MCF 10A (cell line): ENCODE data around the gene AUTS2. TPM values are rescaled to one million over a fixed set of nuclear protein-coding genes. Genes with fewer than 3 reads are reported as not detected.

ENCODE experiments used
- BruUV-seq: library from RNA; stranded (reverse); fragments of 400-500 nt; replicated peaks from 2 replicates; lab custom pipeline; 2021; lab: Mats Ljungman, UMichigan
- CTCF ChIA-PET: fragments of 300-600 bp; sonication (Branson Sonifier 250); formaldehyde crosslinking; extraction: SDS; loops from one replicate; lab custom pipeline; 2021; ENCODE audit warnings: antibody characterized with exemption, inconsistent platforms; lab: Yijun Ruan, JAX
- POLR2A ChIA-PET: fragments of 300-600, 350-650 bp; sonication (Branson Sonifier 250); formaldehyde crosslinking; extraction: SDS; loops from one replicate; lab custom pipeline; 2020; ENCODE audit warnings: antibody characterized with exemption, inconsistent platforms; lab: Yijun Ruan, JAX
- DNase-seq: peaks from one replicate; pipeline ENCODE4 v3.0.0-alpha.2; 2018; ENCODE audit not compliant: unreplicated experiment
- H3K27ac Mint-ChIP-seq: one replicate; pipeline ENCODE4 v1.8.0; 2022; ENCODE audit warnings: mild to moderate bottlenecking, low read depth, mixed read lengths; ENCODE audit not compliant: unreplicated experiment
- H3K27me3 Mint-ChIP-seq: one replicate; pipeline ENCODE4 v1.8.0; 2022; ENCODE audit warnings: mixed read lengths; ENCODE audit not compliant: insufficient read depth, unreplicated experiment
- H3K36me3 Mint-ChIP-seq: one replicate; pipeline ENCODE4 v1.8.0; 2022; ENCODE audit warnings: mild to moderate bottlenecking, moderate library complexity, mixed read lengths; ENCODE audit not compliant: insufficient read depth, unreplicated experiment
- H3K4me1 Mint-ChIP-seq: one replicate; pipeline ENCODE4 v1.8.0; 2022; ENCODE audit warnings: mixed read lengths; ENCODE audit not compliant: insufficient read depth, unreplicated experiment
- H3K4me3 Mint-ChIP-seq: one replicate; pipeline ENCODE4 v1.8.0; 2022; ENCODE audit warnings: mild to moderate bottlenecking, moderate library complexity, mixed read lengths; ENCODE audit not compliant: unreplicated experiment
- H3K9me3 Mint-ChIP-seq: one replicate; pipeline ENCODE4 v1.8.0; 2022; ENCODE audit warnings: mixed read lengths; ENCODE audit not compliant: unreplicated experiment
- CTCF ChIP-seq: fragments of 200-600 bp; IDR thresholded peaks from one replicate; pipeline ENCODE4 v1.8.0; 2022; ENCODE audit warnings: antibody characterized with exemption, mild to moderate bottlenecking; ENCODE audit not compliant: unreplicated experiment
- intact Hi-C: fragments of 100-400 bp; cut with micrococcal nuclease; formaldehyde crosslinking; loops from 2 replicates; pipeline ENCODE4 v1.14.1; 2022
- total RNA-seq: library from RNA; stranded (reverse); gene quantifications from 2 replicates; pipeline ENCODE4 v1.2.3, GENCODE V29; 2022

AUTS2 gene
- total RNA-seq, 1 experiment from 2014 or later = 1.3 TPM

DNA sequence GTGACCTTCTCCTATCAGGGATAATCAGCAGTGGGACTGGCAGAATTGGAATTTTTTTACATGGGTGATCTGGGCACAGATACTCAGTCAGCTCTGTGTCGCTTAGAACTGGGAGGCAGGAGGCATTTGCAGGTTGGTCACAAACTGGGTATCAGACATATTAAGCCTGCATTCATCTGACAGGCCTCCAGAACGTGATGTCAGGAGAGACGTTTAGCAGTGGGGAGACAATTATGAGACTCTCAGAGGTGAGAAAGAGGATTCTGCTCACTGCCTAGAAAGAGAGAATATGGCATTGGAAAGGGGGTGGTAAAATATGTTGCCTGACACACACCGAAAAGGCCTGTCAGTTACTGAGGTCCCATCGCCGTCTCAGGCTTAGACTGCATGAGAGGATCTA is 816.1 kb downstream of the AUTS2 start:
- Mint-ChIP-seq H3K4me1 (no peaks in the 10 kb centered on the region), H3K9me3 (no peaks in the 10 kb centered on the region), H3K27me3 (no peaks in the 10 kb centered on the region), H3K27ac (no peak overlapping the region), H3K4me3 (no peak overlapping the region), H3K36me3 (no peaks in the 10 kb centered on the region)
- no peak for DNase-seq
- intact Hi-C loops = no loop called here
- ChIA-PET POLR2A (interaction anchor here (0.7 kb wide), 1 partner anchor 235 kb away, joined by 3 read pairs; no protein-coding TSS in a partner anchor), CTCF (no interaction called here)
- no peak for TF ChIP-seq CTCF
- BruUV-seq = no TSS peak

DNA sequence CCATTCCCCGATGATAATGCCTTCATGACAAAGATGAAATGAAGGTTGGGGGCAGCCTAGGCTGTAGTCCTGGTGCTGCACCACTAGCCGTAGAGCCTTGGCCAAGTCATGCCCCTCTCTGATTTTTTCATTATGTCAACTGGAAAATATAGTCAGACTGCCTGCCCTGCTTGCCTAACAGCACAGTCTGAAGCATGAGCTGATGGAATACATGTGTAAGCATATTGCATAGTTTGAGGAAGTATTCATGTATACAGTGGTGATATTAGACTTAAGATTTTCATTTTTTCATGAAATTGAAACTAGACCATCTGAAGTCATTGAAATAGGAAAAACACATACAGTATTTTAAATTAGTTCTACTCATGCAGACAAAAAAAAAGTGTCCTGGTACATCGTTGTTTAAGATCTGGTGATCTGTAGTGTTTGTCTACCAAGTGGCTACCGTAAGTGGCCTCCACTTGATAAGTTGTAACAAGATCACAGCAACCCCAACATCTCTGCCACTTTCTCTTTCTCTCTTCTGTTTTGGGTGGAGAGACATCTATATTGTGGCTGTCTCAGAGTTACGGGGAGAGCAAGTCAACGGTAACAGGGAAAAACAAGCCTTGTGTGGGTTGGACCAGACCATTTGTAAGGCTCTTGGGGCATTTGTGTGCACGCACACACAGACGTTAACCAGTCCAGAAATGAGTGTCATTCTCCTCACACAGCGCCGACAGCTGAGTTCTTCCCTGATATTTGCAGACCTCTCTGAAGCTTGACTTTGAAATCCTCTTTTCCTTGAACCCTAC is 817.1 kb downstream of the AUTS2 start:
- no peak for TF ChIP-seq CTCF
- Mint-ChIP-seq H3K4me1 (no peaks in the 10 kb centered on the region), H3K9me3 (no peaks in the 10 kb centered on the region), H3K4me3 (no peak overlapping the region), H3K27ac (no peak overlapping the region), H3K27me3 (no peaks in the 10 kb centered on the region), H3K36me3 (no peaks in the 10 kb centered on the region)
- POLR2A ChIA-PET = no interaction called here
- intact Hi-C loops = no loop called here
- BruUV-seq = no TSS peak
- no peak for DNase-seq
- CTCF ChIA-PET = no interaction called here

DNA sequence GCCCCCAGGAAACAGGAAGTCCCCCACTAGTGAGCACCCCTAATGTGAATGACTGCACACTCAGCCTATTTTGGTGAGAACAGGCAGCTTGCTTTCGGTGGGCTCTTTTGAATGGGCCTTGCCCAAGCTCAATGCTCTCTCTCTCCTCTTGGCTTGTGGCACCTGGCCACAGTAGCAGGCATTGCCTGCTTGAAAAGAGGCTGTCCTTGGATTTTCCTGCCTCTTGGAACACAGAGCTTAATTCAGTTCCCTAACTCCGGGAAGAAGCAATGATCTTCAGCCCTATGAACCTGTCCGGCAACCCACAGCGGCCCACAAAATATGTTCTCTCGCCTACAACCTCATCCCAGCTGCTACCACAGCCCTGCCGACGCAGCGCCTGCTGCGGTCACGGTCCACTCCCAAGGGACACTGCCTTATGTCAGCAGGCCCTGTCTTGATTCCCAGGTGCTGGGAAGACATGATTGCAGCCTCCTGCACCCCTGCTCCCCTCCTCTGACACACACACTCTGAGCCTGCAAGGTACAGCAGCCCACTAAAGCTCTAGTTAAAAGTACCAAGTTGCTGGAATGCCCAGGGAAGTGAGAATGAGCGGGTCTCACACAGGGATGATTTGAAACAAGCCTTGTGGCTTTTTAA is 818.2 kb downstream of the AUTS2 start:
- no peaks in the 10 kb centered on the region for H3K4me1 Mint-ChIP-seq

More for the DNA sequence above, 818.2 kb downstream of the AUTS2 start:
- intact Hi-C loops = no loop called here
- no TSS peak for BruUV-seq
- no peak overlapping the region for H3K27ac Mint-ChIP-seq
- no peak overlapping the region for H3K4me3 Mint-ChIP-seq
- no peaks in the 10 kb centered on the region for H3K9me3 Mint-ChIP-seq
- TF ChIP-seq CTCF = no peak
- H3K36me3 Mint-ChIP-seq = no peaks in the 10 kb centered on the region
- ChIA-PET POLR2A (no interaction called here), CTCF (no interaction called here)
- H3K27me3 Mint-ChIP-seq = no peaks in the 10 kb centered on the region
- DNase-seq = no peak
